ENCODE results near the gene CACNA1F. TPM values are rescaled to one million over a fixed set of nuclear protein-coding genes. Genes with fewer than 3 reads are reported as not detected.
A peak's percentile ranks its signal among the peaks of the same experiment; 100 is the strongest.

CACNA1F gene
- total RNA-seq, 2 experiments from 2014 or later: 1.1 to 1.2 TPM

GRCh38 chrX:49250578-49250977 lies 17.4 kb upstream of the CACNA1F start:
- Mint-ChIP-seq H3K36me3 (ENCODE audit: low read depth) (peaks cover 39% of the 10 kb centered on the region), H3K9me3 (no peaks in the 10 kb centered on the region), H3K27ac (peak overlapping the region; percentile 76), H3K4me3 (no peak overlapping the region), H3K27me3 (no peaks in the 10 kb centered on the region), H3K4me1 (ENCODE audit: low read depth) (peaks cover 4% of the 10 kb centered on the region)
- Histone ChIP-seq H3K4me3 (ENCODE audit: low read length) (no peak overlapping the region), H3K27ac (ENCODE audit: low read depth in 1 of 2, low read length in 2 of 2) (no peak overlapping the region), H3K4me1 (ENCODE audit: insufficient read depth, low read length) (no peaks in the 10 kb centered on the region), H3K27me3 (ENCODE audit: control insufficient read depth in 1 of 2, insufficient read depth in 2 of 2, low read length in 2 of 2) (no peaks in the 10 kb centered on the region), H3K36me3 (ENCODE audit: insufficient read depth, low read length) (peaks cover 18% of the 10 kb centered on the region), H3K9me3 (ENCODE audit: control insufficient read depth in 1 of 2, insufficient read depth in 1 of 2, low read length in 2 of 2) (no peaks in the 10 kb centered on the region)
- intact Hi-C loops (cut with DNase I, micrococcal nuclease): no loop called here
- no peak for DNase-seq
- TF ChIP-seq CTCF (IDR thresholded peaks at IDR 0.05): no peak
- POLR2A ChIA-PET: no interaction called here
- ATAC-seq (ENCODE audit: poor library complexity): no peak
- CTCF ChIA-PET: no interaction called here

GRCh38 chrX:49250066-49250465 lies 16.9 kb upstream of the CACNA1F start:
- Histone ChIP-seq H3K4me3 (ENCODE audit: low read length) (no peak overlapping the region), H3K36me3 (ENCODE audit: insufficient read depth, low read length) (peaks cover 18% of the 10 kb centered on the region), H3K27ac (ENCODE audit: low read depth in 1 of 2, low read length in 2 of 2) (no peak overlapping the region), H3K27me3 (ENCODE audit: control insufficient read depth in 1 of 2, insufficient read depth in 2 of 2, low read length in 2 of 2) (no peaks in the 10 kb centered on the region), H3K9me3 (ENCODE audit: control insufficient read depth in 1 of 2, insufficient read depth in 1 of 2, low read length in 2 of 2) (no peaks in the 10 kb centered on the region), H3K4me1 (ENCODE audit: insufficient read depth, low read length) (no peaks in the 10 kb centered on the region)
- no peak for ATAC-seq (ENCODE audit: poor library complexity)
- H3K9me3 Mint-ChIP-seq: no peaks in the 10 kb centered on the region
- TF ChIP-seq CTCF (IDR thresholded peaks at IDR 0.05): no peak
- peaks cover 4% of the 10 kb centered on the region for H3K4me1 Mint-ChIP-seq (ENCODE audit: low read depth)
- DNase-seq: no peak
- H3K27me3 Mint-ChIP-seq: no peaks in the 10 kb centered on the region
- H3K36me3 Mint-ChIP-seq (ENCODE audit: low read depth): peaks cover 44% of the 10 kb centered on the region
- no peak overlapping the region for H3K27ac Mint-ChIP-seq
- POLR2A ChIA-PET: no interaction called here
- H3K4me3 Mint-ChIP-seq: no peak overlapping the region
- CTCF ChIA-PET: no interaction called here
- intact Hi-C loops (cut with DNase I, micrococcal nuclease): no loop called here

- Mint-ChIP-seq H3K4me1 (ENCODE audit: low read depth) (peaks cover 4% of the 10 kb centered on the region), H3K4me3 (no peak overlapping the region), H3K36me3 (ENCODE audit: low read depth) (peaks cover 49% of the 10 kb centered on the region), H3K27me3 (no peaks in the 10 kb centered on the region), H3K9me3 (no peaks in the 10 kb centered on the region), H3K27ac (no peak overlapping the region)
- DNase-seq (no peak), ATAC-seq (ENCODE audit: poor library complexity) (no peak)
- Histone ChIP-seq H3K27ac (ENCODE audit: low read depth in 1 of 2, low read length in 2 of 2) (no peak overlapping the region), H3K36me3 (ENCODE audit: insufficient read depth, low read length) (peaks cover 18% of the 10 kb centered on the region), H3K4me3 (ENCODE audit: low read length) (no peak overlapping the region), H3K4me1 (ENCODE audit: insufficient read depth, low read length) (no peaks in the 10 kb centered on the region), H3K27me3 (ENCODE audit: control insufficient read depth in 1 of 2, insufficient read depth in 2 of 2, low read length in 2 of 2) (no peaks in the 10 kb centered on the region), H3K9me3 (ENCODE audit: control insufficient read depth in 1 of 2, insufficient read depth in 1 of 2, low read length in 2 of 2) (no peaks in the 10 kb centered on the region)
- POLR2A ChIA-PET: interaction anchor here (1.2 kb wide), 1 partner anchor 9 kb away, joined by 4 read pairs; no protein-coding TSS in a partner anchor
- no peak for TF ChIP-seq CTCF (IDR thresholded peaks at IDR 0.05)
- intact Hi-C loops (cut with DNase I, micrococcal nuclease): no loop called here
- CTCF ChIA-PET: no interaction called here
Observed at GRCh38 chrX:49249616-49250015, 16.5 kb upstream of the CACNA1F start.

Measured in CD4-positive, alpha-beta T cell (primary cell).